Kidney epithelial cell (primary cell): ENCODE data around the gene LAMC1. TPM values are rescaled to one million over a fixed set of nuclear protein-coding genes. Genes with fewer than 3 reads are reported as not detected.

Experiments
- DNase-seq: peaks from one replicate; pipeline ENCODE4 v3.0.0-alpha.2; 2010; ENCODE audit warnings: low read depth
- H3K27me3 ChIP-seq: 2 replicates; pipeline ENCODE4 v1.6.0; 2011; ENCODE audit warnings: low read length; ENCODE audit not compliant: control insufficient read depth, insufficient read depth
- H3K36me3 ChIP-seq: 2 replicates; pipeline ENCODE4 v1.5.1; 2011; ENCODE audit warnings: low read length; ENCODE audit not compliant: control insufficient read depth, insufficient read depth
- H3K4me3 ChIP-seq: 2 replicates; pipeline ENCODE4 v1.5.1; 2011; ENCODE audit warnings: low read depth, mild to moderate bottlenecking, control low read depth, low read length
- CTCF ChIP-seq: IDR thresholded peaks from 2 replicates; pipeline ENCODE4 v1.5.1; 2011; ENCODE audit warnings: mild to moderate bottlenecking, moderate library complexity, low read length, control low read depth, inconsistent platforms; ENCODE audit not compliant: insufficient read depth, poor library complexity, severe bottlenecking
- total RNA-seq: library from RNA; depleted of rRNA; stranded (reverse); fragments of >200 nt; gene quantifications from 2 replicates; pipeline ENCODE4 v1.2.3, GENCODE V29; 2015

Gene LAMC1
- total RNA-seq, 1 donor from 2014 or later: 172 TPM

- Histone ChIP-seq H3K27me3 (no peaks in the 10 kb centered on the region), H3K36me3 (no peaks in the 10 kb centered on the region), H3K4me3 (no peak overlapping the region)
- no peak for DNase-seq
- no peak for TF ChIP-seq CTCF
Observed at GRCh38 chr1:183034682-183035081, 11.5 kb downstream of the LAMC1 start.

- no peak for DNase-seq
- no peak overlapping the region for H3K4me3 ChIP-seq
- TF ChIP-seq CTCF: no peak
- no peaks in the 10 kb centered on the region for H3K36me3 ChIP-seq
- no peaks in the 10 kb centered on the region for H3K27me3 ChIP-seq
Observed at GRCh38 chr1:183038333-183038866, 15.2 kb downstream of the LAMC1 start.

- Histone ChIP-seq H3K4me3 (no peak overlapping the region), H3K36me3 (no peaks in the 10 kb centered on the region), H3K27me3 (no peaks in the 10 kb centered on the region)
- DNase-seq: no peak
- no peak for TF ChIP-seq CTCF
Observed at GRCh38 chr1:183038913-183039312, 15.7 kb downstream of the LAMC1 start.

DNA sequence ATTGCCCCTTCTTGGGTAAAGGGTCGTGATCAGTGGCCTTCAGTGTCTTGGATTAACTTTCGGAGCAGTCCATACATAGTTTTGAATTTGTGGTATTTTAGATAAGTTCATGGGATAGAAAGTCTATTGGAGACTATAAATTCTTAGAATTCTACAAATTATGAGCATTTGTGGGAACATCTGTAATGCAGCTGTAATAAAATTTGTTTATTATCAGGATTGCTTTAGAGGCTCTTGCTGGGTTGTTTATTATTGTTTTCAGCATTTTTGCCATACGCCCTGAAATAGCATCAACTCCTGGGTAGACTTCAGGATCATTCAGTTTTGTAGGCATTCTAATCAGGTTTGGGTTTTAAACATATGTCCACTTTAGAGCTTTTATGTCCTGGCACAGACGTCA is 16.1 kb downstream of the LAMC1 start:
- no peak for DNase-seq

DNA sequence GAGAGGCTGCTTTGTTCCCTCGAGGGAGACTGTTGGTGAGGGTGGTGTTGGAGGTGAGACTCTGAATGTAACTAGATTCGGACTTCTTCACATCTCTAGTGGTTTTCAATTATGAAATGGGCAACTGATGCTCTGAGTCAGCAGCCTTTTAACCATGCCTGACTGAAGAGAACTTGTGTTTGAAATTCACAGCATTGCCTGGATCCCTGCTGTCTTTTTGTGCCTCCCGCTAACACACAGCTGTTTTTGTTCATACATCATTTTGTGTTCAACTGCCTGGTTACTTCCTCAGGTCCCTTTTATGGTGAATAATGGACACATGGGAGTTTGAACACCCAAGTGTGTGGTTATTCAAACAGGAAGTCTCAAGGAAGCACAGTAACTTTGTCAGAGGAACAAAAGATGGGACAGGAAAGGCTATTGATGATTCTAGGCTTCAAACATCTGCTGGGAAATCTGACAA is 16.8 kb downstream of the LAMC1 start:
- no peak for TF ChIP-seq CTCF
- peak; percentile 81 for DNase-seq

More for the DNA sequence above, 16.1 kb downstream of the LAMC1 start:
- H3K27me3 ChIP-seq: no peaks in the 10 kb centered on the region
- TF ChIP-seq CTCF: no peak
- no peak overlapping the region for H3K4me3 ChIP-seq
- no peaks in the 10 kb centered on the region for H3K36me3 ChIP-seq

GRCh38 chr1:183040547-183040971 is 17.3 kb downstream of the LAMC1 start:
- Histone ChIP-seq H3K36me3 (no peaks in the 10 kb centered on the region), H3K4me3 (no peak overlapping the region), H3K27me3 (no peaks in the 10 kb centered on the region)
- no peak for DNase-seq
- no peak for TF ChIP-seq CTCF

More for the DNA sequence above, 16.8 kb downstream of the LAMC1 start:
- H3K36me3 ChIP-seq: no peaks in the 10 kb centered on the region
- H3K4me3 ChIP-seq: no peak overlapping the region
- H3K27me3 ChIP-seq: no peaks in the 10 kb centered on the region
